Adrenal gland (tissue), 12 donors: ENCODE data around the gene NOS1. TPM values are rescaled to one million over a fixed set of nuclear protein-coding genes. Genes with fewer than 3 reads are reported as not detected.

Experiments
- DNase-seq, 7 donors: peaks; one replicate each; pipeline ENCODE4 v3.0.0-alpha.2; 2019 to 2020
- H3K27ac ChIP-seq, 5 donors: fragments of 200-600 bp; sonication (generic) in 4 of 5; 1 replicate in 3 of 5; 2 replicates in 2 of 5; pipeline versions ENCODE4 v1.5.1 to v1.8.0; 2016 to 2020; ENCODE audit warnings: mild to moderate bottlenecking in 1 of 5
- H3K27me3 ChIP-seq: fragments of 200-600 bp; 2 replicates; pipeline ENCODE4 v1.8.0; 2021
- H3K36me3 ChIP-seq, 2 donors: fragments of 200-600 bp; replicated peaks in 1 of 2; 1 replicate in 1 of 2; 2 replicates in 1 of 2; pipeline versions ENCODE4 v1.5.1 to v1.8.0; 2018 to 2022
- H3K4me1 ChIP-seq, 2 donors: fragments of 200-600 bp; replicated peaks in 1 of 2; 1 replicate in 1 of 2; 2 replicates in 1 of 2; pipeline versions ENCODE4 v1.5.1 to v1.8.0; 2018 to 2021
- H3K4me3 ChIP-seq, 4 donors: fragments of 200-600 bp; sonication (generic) in 3 of 4; one replicate each; pipeline ENCODE4 v1.5.1; 2016 to 2018
- H3K9me3 ChIP-seq, 3 donors: fragments of 200-600 bp; sonication (generic) in 1 of 3; replicated peaks in 1 of 3; 1 replicate in 2 of 3; 2 replicates in 1 of 3; pipeline versions ENCODE4 v1.5.1 to v1.8.0; 2016 to 2021
- POLR2A ChIP-seq, 2 donors: fragments of 450-650 bp; IDR thresholded peaks; one replicate each; pipeline ENCODE4 v1.6.1; 2017; ENCODE audit warnings: antibody characterized with exemption in 2 of 2, mild to moderate bottlenecking in 2 of 2, moderate library complexity in 1 of 2
- WGBS, 4 donors: extraction: QIAGEN DNeasy Blood & Tissue Kit in 2 of 4; methylation state at CpG; one replicate each; pipeline versions ENCODE4 v1.1.5 to v1.1.7; 2013 to 2017; 5-methylcytosine and 5-hydroxymethylcytosine counted together
- intact Hi-C, 2 donors: fragments of 100-400 bp; cut with DNase I; formaldehyde crosslinking; loops; one replicate each; pipeline versions ENCODE4 v1.14.1 to v1.15.0; 2022 to 2023
- polyA plus RNA-seq, 3 donors: library from polyadenylated mRNA; stranded (reverse); fragments of 200-250 nt in 2 of 3; fragments of 350-450 nt in 1 of 3; fragmentation: Illumina TruSeq in 1 of 3; extraction: RNeasy Lipid Tissue Mini Kit (QIAGEN cat#74804) in 1 of 3; gene quantifications; one replicate each; pipeline ENCODE4 v1.2.3, GENCODE V29; 2013 to 2014
- total RNA-seq, 9 donors: library from RNA; depleted of rRNA in 4 of 9; stranded (reverse); fragments of >200 nt in 4 of 9; fragments of 120-200 nt in 1 of 9; fragmentation: NEBNext Ultra II Directional in 1 of 9; extraction: Animal tissue kit (Norgen Biotek cat#: 25700) in 1 of 9; gene quantifications; one replicate each; pipeline versions ENCODE4 v1.1.0 to v1.2.4, GENCODE V29; 2013 to 2023
- TF ChIP-seq, protein P1 (sequence below), 6 experiments: fragments of 450-650 bp in 4 of 6; fragments of 200-600 bp in 2 of 6; sonication (generic) in 1 of 6; IDR thresholded peaks; 1 replicate in 5 of 6; 2 replicates in 1 of 6; pipeline versions ENCODE4 v1.5.1 to v1.8.0; 2016 to 2021; ENCODE audit warnings: antibody characterized with exemption in 6 of 6, mild to moderate bottlenecking in 2 of 6, moderate library complexity in 1 of 6
- donor health status: healthy with polysubstance abuse.
- donor health status: Bipolar disorder and iron deficiency.
- donor health status: DM: yes; HTN: yes; CAD: no.
- donor health status: DM: no; HTN: no; CAD: no.
- donor health status: DM: no; HTN: no; CAD: no.
- donor health status: DM: yes; HTN: yes; CAD: no.

Gene NOS1
- total and polyA plus RNA-seq, 12 donors = under 0.01 to 0.26 (median 0.07) TPM; not detected in 2

GRCh38 chr12:117360222-117360550 lies 1.2 kb downstream of the NOS1 start:
- H3K27me3 ChIP-seq = peaks cover 56% of the 10 kb centered on the region
- no peak for DNase-seq
- intact Hi-C loops = loop anchor here (10.0 kb wide), 2 partner anchors 145 to 475 kb away; no protein-coding TSS in a partner anchor
- H3K4me1 ChIP-seq = no peaks in the 10 kb centered on the region
- H3K27ac ChIP-seq = no peak overlapping the region
- no peaks in the 10 kb centered on the region for H3K9me3 ChIP-seq
- no peak overlapping the region for H3K4me3 ChIP-seq
- no peak for TF ChIP-seq POLR2A (IDR thresholded peaks at IDR 0.05)
- TF ChIP-seq, protein P1, sequence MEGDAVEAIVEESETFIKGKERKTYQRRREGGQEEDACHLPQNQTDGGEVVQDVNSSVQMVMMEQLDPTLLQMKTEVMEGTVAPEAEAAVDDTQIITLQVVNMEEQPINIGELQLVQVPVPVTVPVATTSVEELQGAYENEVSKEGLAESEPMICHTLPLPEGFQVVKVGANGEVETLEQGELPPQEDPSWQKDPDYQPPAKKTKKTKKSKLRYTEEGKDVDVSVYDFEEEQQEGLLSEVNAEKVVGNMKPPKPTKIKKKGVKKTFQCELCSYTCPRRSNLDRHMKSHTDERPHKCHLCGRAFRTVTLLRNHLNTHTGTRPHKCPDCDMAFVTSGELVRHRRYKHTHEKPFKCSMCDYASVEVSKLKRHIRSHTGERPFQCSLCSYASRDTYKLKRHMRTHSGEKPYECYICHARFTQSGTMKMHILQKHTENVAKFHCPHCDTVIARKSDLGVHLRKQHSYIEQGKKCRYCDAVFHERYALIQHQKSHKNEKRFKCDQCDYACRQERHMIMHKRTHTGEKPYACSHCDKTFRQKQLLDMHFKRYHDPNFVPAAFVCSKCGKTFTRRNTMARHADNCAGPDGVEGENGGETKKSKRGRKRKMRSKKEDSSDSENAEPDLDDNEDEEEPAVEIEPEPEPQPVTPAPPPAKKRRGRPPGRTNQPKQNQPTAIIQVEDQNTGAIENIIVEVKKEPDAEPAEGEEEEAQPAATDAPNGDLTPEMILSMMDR (IDR thresholded peaks at IDR 0.05) = no peak
- H3K36me3 ChIP-seq = no peaks in the 10 kb centered on the region
- 0 to 6% (median 1%) methylated on average over 3 to 23 of the region's 23 CpGs for WGBS, 4 donors

- Histone ChIP-seq H3K4me1 (no peaks in the 10 kb centered on the region), H3K9me3 (no peaks in the 10 kb centered on the region), H3K36me3 (no peaks in the 10 kb centered on the region), H3K27ac (no peak overlapping the region), H3K27me3 (peaks cover 49% of the 10 kb centered on the region), H3K4me3 (no peak overlapping the region)
- TF ChIP-seq, protein P1 (IDR thresholded peaks at IDR 0.05) = no peak
- TF ChIP-seq POLR2A (IDR thresholded peaks at IDR 0.05) = no peak
- intact Hi-C loops = no loop called here
- DNase-seq = no peak
- WGBS, 4 donors = 4 to 10% (median 8%) methylated on average over 25 to 42 of the region's 42 CpGs
Observed at GRCh38 chr12:117359029-117359845, 2.2 kb downstream of the NOS1 start.

DNA sequence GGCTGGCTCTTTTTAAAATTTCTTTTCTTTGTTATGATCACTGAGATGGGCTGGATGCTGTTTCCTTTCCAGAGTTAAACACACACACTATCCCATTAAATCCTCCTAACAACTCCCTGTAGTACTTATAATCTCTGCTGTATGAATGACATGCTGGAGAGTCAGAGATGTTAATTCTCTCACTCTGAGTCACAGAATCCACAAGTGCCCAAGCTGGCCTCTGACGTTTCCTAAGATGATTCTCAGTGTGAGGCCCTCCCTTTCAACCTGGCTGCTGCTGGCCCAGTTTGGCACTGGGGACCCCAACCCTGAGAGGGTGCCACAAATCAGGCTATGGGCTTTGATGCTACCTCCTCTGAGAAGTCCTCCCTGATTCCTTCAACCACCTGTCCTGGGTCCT lies 5.4 kb downstream of the NOS1 start:
- intact Hi-C loops = no loop called here
- 15 to 60% (median 35%) methylated on average over 1 of the region's 1 CpG for WGBS, 4 donors

DNA sequence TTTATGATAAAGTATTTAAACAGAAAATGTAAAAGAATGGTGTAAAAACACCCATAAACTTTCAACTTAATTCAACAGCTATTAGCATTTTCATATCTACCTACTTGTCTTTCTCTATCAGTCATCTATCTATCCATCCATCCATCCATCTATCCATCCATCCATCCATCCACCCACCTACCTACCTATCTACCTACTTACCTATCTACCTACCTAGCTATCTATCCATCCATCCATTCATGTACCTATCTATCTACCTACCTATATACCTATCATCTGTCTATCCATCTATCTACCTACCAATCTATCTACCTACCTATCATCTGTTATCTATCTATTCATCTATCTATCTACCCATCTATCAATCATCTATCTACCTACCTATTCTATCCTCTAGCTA lies 8.5 kb downstream of the NOS1 start:
- H3K36me3 ChIP-seq = no peaks in the 10 kb centered on the region
- no peaks in the 10 kb centered on the region for H3K4me1 ChIP-seq
- intact Hi-C loops = no loop called here
- peaks cover 8% of the 10 kb centered on the region for H3K27me3 ChIP-seq
- no peak for DNase-seq
- H3K4me3 ChIP-seq = no peak overlapping the region
- H3K9me3 ChIP-seq = no peaks in the 10 kb centered on the region
- TF ChIP-seq, protein P1 (IDR thresholded peaks at IDR 0.05) = no peak
- TF ChIP-seq POLR2A (IDR thresholded peaks at IDR 0.05) = no peak
- H3K27ac ChIP-seq = no peak overlapping the region

More for the DNA sequence above, 5.4 kb downstream of the NOS1 start:
- H3K36me3 ChIP-seq = no peaks in the 10 kb centered on the region
- DNase-seq = no peak
- peaks cover 33% of the 10 kb centered on the region for H3K27me3 ChIP-seq
- H3K9me3 ChIP-seq = no peaks in the 10 kb centered on the region
- TF ChIP-seq, protein P1 (IDR thresholded peaks at IDR 0.05) = no peak
- TF ChIP-seq POLR2A (IDR thresholded peaks at IDR 0.05) = no peak
- no peak overlapping the region for H3K4me3 ChIP-seq
- no peak overlapping the region for H3K27ac ChIP-seq
- H3K4me1 ChIP-seq = no peaks in the 10 kb centered on the region
